Activated T-cell treated with anti-CD3 and anti-CD28 coated beads, Interleukin-2, amount 50 U/mL, for 72 hours (primary cell): ENCODE results near the gene JAKMIP1. TPM values are rescaled to one million over a fixed set of nuclear protein-coding genes. Genes with fewer than 3 reads are reported as not detected.

ENCODE experiments used
- ATAC-seq, 2 donors: fragments of 150-1000 bp; cut with Tn5 transposase; replicated peaks in 1 of 2; 2 replicates each; pipeline ENCODE4 v1.10.0; 2021; ENCODE audit warnings: moderate library complexity in 2 of 2, mild to moderate bottlenecking in 1 of 2
- DNase-seq, 2 donors: peaks; one replicate each; pipeline ENCODE4 v3.0.0; 2021 to 2022; ENCODE audit warnings: mixed read lengths in 1 of 2
- H3K27ac Mint-ChIP-seq: one replicate; pipeline ENCODE4 v1.8.0; 2022; ENCODE audit warnings: mild to moderate bottlenecking, moderate library complexity, mixed read lengths
- H3K27me3 Mint-ChIP-seq: one replicate; pipeline ENCODE4 v1.8.0; 2022; ENCODE audit warnings: low read depth, mixed read lengths
- H3K36me3 Mint-ChIP-seq, 2 donors: one replicate each; pipeline ENCODE4 v1.8.0; 2022; ENCODE audit warnings: mixed read lengths in 2 of 2, mild to moderate bottlenecking in 1 of 2; ENCODE audit not compliant: insufficient read depth in 2 of 2
- H3K4me1 Mint-ChIP-seq: one replicate; pipeline ENCODE4 v1.8.0; 2022; ENCODE audit warnings: low read depth, mixed read lengths
- H3K4me3 Mint-ChIP-seq, 2 donors: one replicate each; pipeline ENCODE4 v1.8.0; 2022; ENCODE audit warnings: mild to moderate bottlenecking in 2 of 2, mixed read lengths in 2 of 2, moderate library complexity in 2 of 2
- H3K9me3 Mint-ChIP-seq, 2 donors: one replicate each; pipeline ENCODE4 v1.8.0; 2022; ENCODE audit warnings: mixed read lengths in 2 of 2
- total RNA-seq, 2 donors: library from RNA; stranded (reverse); gene quantifications; one replicate each; pipeline ENCODE4 v1.2.3, GENCODE V29; 2022

The JAKMIP1 gene
- total RNA-seq, 2 donors from 2014 or later: 9.0 to 33.7 TPM

GRCh38 chr4:6233929-6234328, 33.6 kb upstream of the JAKMIP1 start:
- H3K4me3 Mint-ChIP-seq: no peak overlapping the region
- no peaks in the 10 kb centered on the region for H3K27me3 Mint-ChIP-seq
- no peak overlapping the region for H3K27ac Mint-ChIP-seq
- no peaks in the 10 kb centered on the region for H3K4me1 Mint-ChIP-seq
- no peaks in the 10 kb centered on the region for H3K9me3 Mint-ChIP-seq
- DNase-seq (no peak), ATAC-seq (no peak)
- no peaks in the 10 kb centered on the region for H3K36me3 Mint-ChIP-seq

DNA sequence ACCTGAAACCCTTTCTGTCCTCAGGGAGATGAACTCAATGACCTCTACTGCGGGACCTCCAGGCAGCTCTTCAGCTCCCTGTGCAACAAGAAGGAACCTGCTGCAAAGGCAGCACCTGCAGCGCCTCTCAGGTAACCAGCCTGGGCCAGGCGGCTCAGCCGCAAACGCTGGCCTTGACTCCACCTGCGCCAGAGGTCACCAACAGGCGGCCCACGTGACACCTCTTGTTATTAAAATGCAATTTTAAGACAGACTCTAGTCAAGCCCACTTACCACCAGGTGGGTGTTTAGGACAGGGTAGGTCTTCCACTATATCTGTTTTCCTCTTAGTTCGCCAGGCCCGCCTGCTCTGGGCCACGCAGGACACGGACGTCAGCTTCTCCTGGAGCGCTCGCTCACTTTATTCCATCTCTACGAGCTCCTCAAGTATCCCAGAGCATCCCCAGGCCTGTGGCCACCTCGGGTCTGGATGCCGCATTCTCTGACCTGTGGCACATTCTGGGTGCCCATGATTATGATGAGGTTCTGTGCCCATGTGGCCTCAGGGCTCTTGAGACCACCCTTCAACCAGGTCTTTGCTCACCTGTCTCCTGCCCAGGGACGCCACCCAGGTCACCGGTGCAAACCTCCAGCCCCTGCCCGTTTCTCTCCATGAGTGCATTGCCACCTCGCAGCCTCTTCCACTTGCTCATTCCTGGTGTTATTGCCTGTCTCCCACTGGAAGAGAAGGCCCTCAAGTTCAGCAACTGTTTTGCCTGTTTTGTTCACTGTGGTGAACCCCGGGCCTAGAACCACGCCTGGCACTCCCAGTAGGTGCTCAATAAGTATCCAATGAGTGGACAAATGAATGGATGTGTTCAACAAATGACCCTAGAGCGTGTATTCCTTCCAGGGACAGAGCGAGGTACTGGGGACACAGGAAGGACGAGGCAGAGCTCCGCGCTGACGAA, 32.8 kb upstream of the JAKMIP1 start:
- H3K9me3 Mint-ChIP-seq: no peaks in the 10 kb centered on the region
- H3K4me3 Mint-ChIP-seq: no peak overlapping the region
- no peak overlapping the region for H3K27ac Mint-ChIP-seq
- ATAC-seq (no peak), DNase-seq (no peak)
- H3K36me3 Mint-ChIP-seq: no peaks in the 10 kb centered on the region
- H3K27me3 Mint-ChIP-seq: no peaks in the 10 kb centered on the region
- H3K4me1 Mint-ChIP-seq: no peaks in the 10 kb centered on the region

DNA sequence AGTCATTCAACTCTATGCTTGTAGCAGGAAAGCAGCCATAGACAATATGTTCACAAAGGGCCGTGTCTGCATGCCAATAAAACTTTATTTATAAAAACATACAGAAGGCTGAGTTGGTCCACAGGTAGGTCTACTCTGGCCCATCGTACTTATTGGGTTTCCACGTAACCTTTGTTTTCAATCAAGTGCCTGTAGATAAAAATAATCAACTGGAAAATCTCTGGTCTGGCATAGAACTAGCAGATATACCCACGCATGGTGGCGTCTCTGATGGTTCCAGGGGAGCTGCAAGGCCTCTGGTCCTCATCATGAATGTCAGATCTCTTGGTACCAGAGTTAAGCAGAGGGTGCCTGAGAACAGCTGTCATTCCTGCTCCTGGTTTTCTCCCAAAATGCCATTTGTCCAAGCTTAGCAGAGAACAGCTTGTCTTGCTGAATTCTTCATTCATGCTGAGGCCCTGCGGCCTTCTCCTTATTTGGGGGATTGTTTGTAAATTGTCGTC, 31.4 kb upstream of the JAKMIP1 start:
- Mint-ChIP-seq H3K4me1 (no peaks in the 10 kb centered on the region), H3K9me3 (no peaks in the 10 kb centered on the region), H3K36me3 (no peaks in the 10 kb centered on the region), H3K27me3 (no peaks in the 10 kb centered on the region), H3K27ac (no peak overlapping the region), H3K4me3 (no peak overlapping the region)
- DNase-seq (no peak), ATAC-seq (no peak)

DNA sequence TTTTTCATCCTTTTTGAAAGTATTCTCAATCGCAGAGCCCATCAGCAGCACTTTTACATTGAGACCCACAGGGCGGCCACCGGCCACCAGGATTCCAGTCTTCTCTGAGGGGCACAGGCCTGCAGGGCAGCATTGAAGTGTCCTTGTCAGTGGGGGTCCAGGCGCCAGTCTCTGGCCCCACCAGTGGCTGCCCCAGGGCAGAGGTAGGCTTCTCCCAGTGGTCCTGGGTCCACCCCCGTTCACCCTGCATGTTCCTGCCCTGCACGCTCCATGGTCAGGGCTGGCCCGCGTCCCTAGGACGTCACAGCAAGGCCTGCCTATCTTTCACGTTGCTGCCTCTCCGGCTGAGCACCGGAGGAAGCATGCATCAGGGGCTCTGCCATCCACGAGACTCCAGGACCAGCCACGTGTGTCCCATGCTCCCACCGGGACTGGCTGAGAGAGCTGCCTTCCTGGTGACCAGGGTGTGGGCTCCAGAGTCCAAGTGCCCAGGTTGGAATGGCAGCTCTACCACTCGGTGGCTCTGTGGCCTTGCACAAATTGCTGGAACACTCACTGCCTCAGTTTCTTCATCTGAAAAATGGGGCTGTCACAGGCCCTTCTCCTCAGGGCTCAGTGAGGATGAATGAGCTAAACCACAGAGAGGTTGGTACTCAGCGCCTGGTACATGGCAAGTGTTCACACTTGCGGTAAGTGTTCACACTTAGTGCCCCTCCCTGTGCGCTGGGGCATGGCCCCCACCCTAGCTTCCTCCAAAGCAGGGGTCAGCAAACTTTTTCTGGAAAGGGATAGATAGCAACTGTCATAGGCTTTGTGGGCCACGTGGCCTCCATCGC, 30.7 kb upstream of the JAKMIP1 start:
- Mint-ChIP-seq H3K27me3 (peaks cover 2% of the 10 kb centered on the region), H3K4me3 (no peak overlapping the region), H3K9me3 (no peaks in the 10 kb centered on the region), H3K36me3 (no peaks in the 10 kb centered on the region), H3K4me1 (no peaks in the 10 kb centered on the region), H3K27ac (no peak overlapping the region)
- DNase-seq: no peak
- ATAC-seq: no peak

GRCh38 chr4:6230502-6230785, 30.1 kb upstream of the JAKMIP1 start:
- Mint-ChIP-seq H3K4me3 (no peak overlapping the region), H3K27ac (no peak overlapping the region), H3K36me3 (no peaks in the 10 kb centered on the region), H3K9me3 (no peaks in the 10 kb centered on the region), H3K4me1 (no peaks in the 10 kb centered on the region), H3K27me3 (peaks cover 8% of the 10 kb centered on the region)
- ATAC-seq (no peak), DNase-seq (no peak)

GRCh38 chr4:6229671-6230501, 29.5 kb upstream of the JAKMIP1 start:
- ATAC-seq (no peak), DNase-seq (no peak)
- no peak overlapping the region for H3K27ac Mint-ChIP-seq
- no peaks in the 10 kb centered on the region for H3K4me1 Mint-ChIP-seq
- H3K9me3 Mint-ChIP-seq: no peaks in the 10 kb centered on the region
- no peak overlapping the region for H3K4me3 Mint-ChIP-seq
- H3K27me3 Mint-ChIP-seq: peaks cover 13% of the 10 kb centered on the region
- no peaks in the 10 kb centered on the region for H3K36me3 Mint-ChIP-seq

- Mint-ChIP-seq H3K27ac (no peak overlapping the region), H3K4me1 (no peaks in the 10 kb centered on the region), H3K36me3 (no peaks in the 10 kb centered on the region), H3K4me3 (no peak overlapping the region), H3K9me3 (no peaks in the 10 kb centered on the region), H3K27me3 (peaks cover 21% of the 10 kb centered on the region)
- ATAC-seq (no peak), DNase-seq (no peak)
Observed at GRCh38 chr4:6229095-6229494, 28.7 kb upstream of the JAKMIP1 start.

DNA sequence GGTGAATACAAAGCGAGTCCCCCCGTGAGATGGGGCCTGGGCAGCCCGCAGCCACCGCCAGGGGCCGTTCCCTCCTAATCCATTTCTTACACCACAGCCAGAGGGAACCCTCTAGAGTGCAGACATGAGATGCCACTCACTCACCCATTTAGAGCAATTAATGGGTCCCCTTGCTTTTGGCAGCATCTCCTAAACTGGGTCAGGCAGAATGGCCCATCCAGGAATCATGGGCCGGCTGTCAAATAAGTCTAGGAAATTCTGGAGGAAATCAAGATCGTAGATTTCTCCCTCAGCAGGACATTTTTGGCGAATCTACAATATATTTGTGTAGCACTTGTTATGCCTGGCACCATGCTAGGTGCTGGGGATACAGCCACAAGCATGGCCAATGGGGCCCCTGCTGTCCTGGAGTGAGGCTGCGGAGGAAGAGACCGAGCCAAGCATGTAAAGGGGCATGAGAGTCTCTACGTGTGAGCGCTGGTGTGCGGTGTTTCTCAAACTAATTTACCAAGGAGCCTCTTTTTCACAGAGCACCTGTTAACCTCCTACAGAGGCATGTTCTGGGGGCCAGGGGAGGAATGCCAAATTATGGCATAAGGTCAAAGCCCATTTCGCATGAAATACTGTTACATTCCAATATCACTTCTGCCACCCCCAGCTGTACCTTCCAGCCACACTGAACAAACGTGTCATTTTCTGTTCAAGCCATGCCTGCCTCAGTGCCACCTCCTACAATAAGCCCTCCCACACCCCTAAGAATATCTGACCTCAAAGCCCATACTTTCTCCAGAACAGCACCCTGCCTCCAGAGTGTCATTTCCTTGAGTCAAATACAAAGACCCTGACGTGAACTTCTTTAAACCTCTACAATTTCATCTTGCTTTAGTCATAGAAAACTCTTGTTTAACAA, 28.1 kb upstream of the JAKMIP1 start:
- DNase-seq: no peak
- Mint-ChIP-seq H3K27ac (no peak overlapping the region), H3K9me3 (no peaks in the 10 kb centered on the region), H3K4me3 (no peak overlapping the region), H3K4me1 (no peaks in the 10 kb centered on the region), H3K36me3 (no peaks in the 10 kb centered on the region), H3K27me3 (peaks cover 28% of the 10 kb centered on the region)
- ATAC-seq: no peak

- Mint-ChIP-seq H3K4me1 (no peaks in the 10 kb centered on the region), H3K4me3 (no peak overlapping the region), H3K9me3 (no peaks in the 10 kb centered on the region), H3K36me3 (no peaks in the 10 kb centered on the region), H3K27me3 (peaks cover 36% of the 10 kb centered on the region), H3K27ac (no peak overlapping the region)
- DNase-seq (no peak), ATAC-seq (no peak)
Observed at GRCh38 chr4:6227412-6228157, 27.2 kb upstream of the JAKMIP1 start.

GRCh38 chr4:6226506-6226905, 26.2 kb upstream of the JAKMIP1 start:
- Mint-ChIP-seq H3K27ac (no peak overlapping the region), H3K9me3 (no peaks in the 10 kb centered on the region), H3K4me3 (no peak overlapping the region), H3K4me1 (no peaks in the 10 kb centered on the region), H3K36me3 (no peaks in the 10 kb centered on the region), H3K27me3 (peaks cover 41% of the 10 kb centered on the region)
- ATAC-seq (no peak), DNase-seq (no peak)

DNA sequence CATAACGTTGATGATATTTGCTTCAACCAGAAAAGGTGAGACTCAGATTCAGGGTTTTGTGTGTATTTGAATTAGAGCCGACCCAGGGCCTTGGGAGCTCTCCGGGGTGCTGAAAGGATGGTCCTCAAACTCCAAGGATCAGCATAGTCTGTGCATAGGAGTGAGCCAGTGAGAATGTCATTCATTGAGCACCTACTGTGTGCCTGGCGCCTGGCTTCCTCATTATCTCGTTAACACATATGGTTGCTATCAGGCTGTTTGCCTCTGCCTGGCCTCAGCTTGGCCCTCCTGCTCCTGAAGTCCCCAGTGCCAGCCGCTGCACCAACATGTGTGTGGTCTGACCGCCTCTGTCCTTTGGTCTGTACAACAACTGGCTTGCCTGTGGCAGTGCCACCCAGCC, 25.1 kb upstream of the JAKMIP1 start:
- ATAC-seq (no peak), DNase-seq (no peak)
- Mint-ChIP-seq H3K36me3 (no peaks in the 10 kb centered on the region), H3K4me1 (no peaks in the 10 kb centered on the region), H3K4me3 (no peak overlapping the region), H3K27me3 (peaks cover 51% of the 10 kb centered on the region), H3K27ac (no peak overlapping the region), H3K9me3 (no peaks in the 10 kb centered on the region)

DNA sequence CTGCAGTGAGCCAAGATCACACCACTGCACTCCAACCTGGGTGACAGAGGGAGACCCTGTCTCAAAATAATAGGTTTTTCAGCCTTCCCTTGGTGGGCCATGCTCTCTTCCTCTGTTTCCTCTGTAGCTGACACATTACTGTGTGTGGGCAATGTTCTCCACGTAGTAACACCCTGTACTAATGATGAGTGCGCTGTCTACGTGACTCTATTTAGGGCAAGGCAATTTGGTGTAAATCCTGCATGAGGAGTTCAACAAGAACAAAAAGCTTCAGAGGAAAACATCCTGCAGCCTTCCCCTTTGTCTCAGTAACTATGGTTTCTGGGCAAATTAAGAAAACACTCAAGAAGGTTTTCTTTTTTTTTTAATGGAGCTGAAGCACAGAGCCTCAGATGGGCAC, 24.4 kb upstream of the JAKMIP1 start:
- Mint-ChIP-seq H3K27me3 (peaks cover 55% of the 10 kb centered on the region), H3K27ac (no peak overlapping the region), H3K9me3 (no peaks in the 10 kb centered on the region), H3K4me3 (no peak overlapping the region), H3K4me1 (no peaks in the 10 kb centered on the region), H3K36me3 (no peaks in the 10 kb centered on the region)
- ATAC-seq: no peak
- DNase-seq: no peak
